Measurements from ENCODE around the gene CCDC85C.

Gene CCDC85C

DNA sequence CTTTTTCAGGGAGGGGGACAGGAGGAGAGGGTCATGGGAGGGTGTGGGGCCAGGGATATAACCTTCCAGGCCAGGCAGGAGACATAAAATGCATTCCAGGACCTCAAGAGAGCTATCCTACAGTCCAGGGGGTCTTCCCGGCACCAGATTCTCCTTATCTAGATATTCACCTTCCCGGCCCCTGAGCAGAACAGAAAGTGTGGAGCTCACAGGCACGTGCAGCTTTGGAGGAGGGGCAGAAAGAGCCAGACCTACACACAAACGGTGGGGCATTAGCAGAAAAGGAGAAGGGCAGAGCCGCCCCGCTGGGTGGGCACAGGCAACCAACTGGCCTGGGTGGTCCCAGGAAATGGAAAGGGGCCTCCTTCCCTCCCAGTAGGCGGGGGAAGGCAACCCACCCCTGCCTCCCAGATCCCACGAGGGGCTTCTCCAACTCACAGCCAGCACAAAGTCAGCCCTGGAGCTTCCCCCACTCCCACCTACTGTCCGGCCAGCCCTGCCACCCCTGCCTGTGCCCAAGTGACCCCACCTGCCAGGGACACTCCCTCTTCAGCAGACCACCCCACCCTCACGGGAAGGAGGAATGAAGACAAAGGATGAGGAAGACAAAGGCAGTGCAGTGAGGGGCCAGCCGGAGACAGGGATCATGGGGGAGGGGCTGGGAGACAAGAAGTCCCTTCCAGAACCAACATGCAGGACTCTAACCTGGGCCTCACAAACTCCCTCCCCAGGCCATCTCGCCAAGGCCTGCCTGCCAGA lies 33.3 kb downstream of the CCDC85C start:
- no peak for DNase-seq

DNA sequence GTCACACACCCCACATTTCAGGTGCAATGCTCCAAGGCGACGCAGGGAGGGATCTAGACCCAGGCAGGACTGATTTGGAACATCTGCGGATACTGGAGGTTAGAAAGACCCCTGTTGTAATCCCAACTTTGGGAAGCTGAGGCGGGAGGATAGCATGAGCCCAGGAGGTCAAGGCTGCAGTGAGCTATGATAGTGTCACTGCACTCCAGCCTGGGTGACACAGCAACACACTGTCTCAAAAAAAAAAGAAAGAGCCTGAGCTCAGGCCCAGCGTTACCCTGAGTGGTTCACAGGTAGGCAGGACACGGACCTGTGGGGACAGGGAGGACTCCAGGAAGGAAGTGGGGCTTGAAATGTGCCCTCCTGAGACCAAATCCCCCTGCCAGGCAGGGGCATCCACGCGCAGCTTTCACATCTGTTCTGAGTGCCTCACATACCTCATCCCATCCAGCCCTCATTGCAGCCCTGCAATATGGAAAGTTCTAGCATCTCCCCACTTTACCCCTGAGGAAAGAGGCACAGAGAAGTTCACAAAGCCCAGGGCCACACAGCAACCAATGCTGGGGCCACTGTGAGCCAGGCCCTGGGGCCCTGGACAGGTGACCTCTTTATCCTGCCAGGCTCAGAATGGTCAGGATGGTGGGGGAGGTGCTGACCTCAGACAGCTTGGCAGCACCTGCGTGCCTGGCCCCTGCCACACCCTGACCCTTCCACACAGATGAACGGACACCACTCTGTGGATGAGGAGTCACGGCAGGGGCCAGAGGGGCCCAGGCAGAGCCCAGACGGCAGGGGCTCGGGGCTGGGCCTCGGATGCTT lies 34.1 kb downstream of the CCDC85C start:
- DNase-seq: no peak

GRCh38 chr14:99568567-99569560 lies 35.1 kb downstream of the CCDC85C start:
- no peak for DNase-seq

DNA sequence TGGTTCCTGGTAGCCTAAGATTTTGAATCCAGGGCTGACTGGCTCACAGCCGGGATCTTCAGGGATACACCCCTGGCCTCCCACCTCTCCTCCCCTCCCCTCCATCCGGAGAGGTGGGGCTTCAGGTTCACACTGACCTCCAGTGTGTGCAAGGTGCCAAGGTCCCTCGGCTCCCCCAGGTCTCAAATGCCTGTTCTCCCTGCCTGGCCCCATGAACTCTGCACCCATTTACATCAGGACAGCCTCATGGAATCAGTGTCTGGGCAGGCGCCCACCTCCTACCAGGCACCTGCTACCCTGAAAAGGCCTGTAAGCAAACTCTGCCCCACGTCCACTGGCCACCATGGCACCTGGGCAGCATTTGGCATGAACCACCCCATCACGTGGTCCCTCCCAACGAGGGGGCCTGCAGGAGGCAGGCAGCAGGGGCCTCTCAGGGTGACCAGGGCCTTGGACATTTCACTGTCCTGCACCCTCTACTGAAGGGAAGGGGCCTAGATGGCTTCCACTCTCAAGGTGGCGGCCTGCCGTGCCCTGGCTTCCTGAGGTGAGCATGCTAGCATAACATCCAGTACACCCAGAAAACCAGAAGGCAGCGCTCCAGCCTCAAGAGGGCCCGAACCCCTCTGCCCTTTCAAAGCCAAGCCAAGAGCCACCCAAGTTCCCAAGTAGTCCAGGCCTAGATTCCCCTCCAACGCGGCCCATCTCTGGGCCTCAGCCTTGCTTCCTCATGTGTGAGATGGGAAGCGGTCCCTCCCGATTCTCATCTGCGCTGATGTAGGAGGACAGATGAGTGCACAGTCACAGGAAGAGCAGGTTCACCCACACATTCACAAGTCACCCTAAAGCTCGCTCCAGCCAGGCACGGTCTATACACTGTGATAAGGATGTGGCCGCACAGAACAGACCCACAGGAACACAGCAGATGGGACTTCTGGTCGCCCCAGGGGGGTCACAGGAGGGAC lies 37.3 kb downstream of the CCDC85C start:
- no peak for DNase-seq

DNA sequence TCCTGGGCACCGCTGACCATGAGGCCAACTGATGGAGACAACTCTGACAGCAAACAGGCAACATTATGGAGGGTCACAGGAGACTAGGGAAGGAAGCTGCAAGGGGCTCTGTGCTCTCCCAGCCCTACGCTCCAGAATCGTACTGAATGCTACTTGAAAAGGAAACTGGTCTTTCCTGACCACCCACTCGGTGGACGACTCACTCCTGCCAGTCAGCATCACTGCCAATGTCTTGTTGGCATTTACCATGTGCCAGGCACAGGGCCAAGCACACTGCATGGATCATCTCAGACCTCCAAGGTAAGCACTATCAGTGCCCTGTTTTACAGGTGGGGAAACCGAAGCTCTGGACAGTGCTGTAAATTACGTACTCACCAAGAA lies 38.0 kb downstream of the CCDC85C start:
- no peak for DNase-seq

GRCh38 chr14:99565383-99565782 lies 38.6 kb downstream of the CCDC85C start:
- no peak for DNase-seq

GRCh38 chr14:99564926-99565259 lies 39.1 kb downstream of the CCDC85C start:
- DNase-seq: no peak

- DNase-seq: peak; percentile 70
Observed at GRCh38 chr14:99564256-99564925, 39.6 kb downstream of the CCDC85C start.

GRCh38 chr14:99563749-99564129 lies 40.3 kb downstream of the CCDC85C start:
- no peak for DNase-seq

GRCh38 chr14:99562856-99563748 lies 40.9 kb downstream of the CCDC85C start:
- DNase-seq: no peak

DNA sequence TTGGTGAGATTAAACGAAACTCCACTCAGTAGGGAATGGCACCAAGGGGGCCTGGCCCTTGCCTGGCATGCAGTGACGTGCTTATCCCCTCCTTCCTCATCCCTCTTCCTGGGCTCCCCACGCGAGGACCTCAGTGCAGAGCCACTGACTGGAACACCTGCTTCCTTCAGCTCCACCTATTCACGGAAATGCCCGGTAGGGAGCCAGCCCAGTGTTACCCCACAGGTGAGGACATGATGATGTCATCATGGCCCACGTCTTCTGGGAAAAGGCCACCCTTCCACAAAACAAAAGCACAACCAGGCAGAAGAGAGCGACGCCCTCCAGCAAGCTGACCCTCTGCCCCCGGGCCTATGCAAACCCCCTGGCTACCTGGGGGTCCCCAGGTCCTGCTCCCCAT lies 42.1 kb downstream of the CCDC85C start:
- DNase-seq: no peak

GRCh38 chr14:99560922-99561683 lies 42.9 kb downstream of the CCDC85C start:
- DNase-seq: no peak

DNA sequence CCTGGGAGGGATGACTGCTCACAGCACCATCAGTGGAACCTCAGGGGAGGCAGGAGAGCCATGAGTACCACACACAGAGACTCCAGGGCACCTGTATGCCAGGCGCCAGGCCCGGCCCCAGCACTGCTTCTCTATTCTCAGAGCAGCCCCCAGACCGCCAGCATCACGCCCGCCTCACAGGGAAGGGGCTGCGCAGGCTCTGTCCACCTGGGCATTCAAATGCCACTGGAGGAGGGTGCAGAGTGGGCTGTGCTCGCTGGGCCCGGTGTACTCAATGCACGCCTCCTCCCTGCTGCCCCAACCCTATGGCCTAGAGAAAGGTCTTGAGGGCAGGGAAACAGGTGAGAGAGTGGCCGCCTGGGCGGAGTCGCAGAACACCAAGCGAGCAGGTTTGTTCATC lies 43.6 kb downstream of the CCDC85C start:
- no peak for DNase-seq

DNA sequence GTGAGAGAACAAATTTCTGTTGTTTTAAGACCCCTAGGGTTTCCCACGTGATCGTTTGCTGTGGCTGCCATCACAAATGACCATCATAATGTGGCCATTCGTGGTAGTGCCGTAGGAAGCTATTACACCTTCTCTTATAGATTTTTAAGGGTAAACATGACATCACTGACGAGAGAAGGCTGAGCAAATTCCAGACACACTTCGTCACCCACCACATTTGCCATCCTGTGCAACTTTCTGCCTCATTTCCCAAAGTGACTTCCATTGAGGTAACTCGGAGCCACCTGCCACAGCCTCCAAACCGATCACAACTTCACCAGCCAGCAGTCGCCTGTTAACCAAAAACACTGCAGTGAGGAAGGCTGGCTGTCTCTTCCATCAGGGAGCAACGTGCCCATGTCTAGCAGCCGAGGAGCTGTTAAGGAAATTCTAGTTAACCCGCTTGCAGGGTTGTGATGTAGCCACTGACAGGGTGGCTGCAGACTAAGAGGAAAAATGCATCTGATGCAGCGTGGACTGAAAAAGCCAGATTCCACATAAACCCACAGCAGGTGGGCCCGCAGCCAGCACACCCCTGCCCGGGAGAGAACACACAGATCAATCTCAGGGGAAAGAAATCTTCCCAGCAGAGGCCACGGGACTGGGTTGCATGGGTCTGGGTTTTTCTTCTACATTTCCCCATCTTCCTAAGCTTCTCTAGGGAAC lies 44.6 kb downstream of the CCDC85C start:
- no peak for DNase-seq

GRCh38 chr14:99556134-99556791 lies 47.7 kb downstream of the CCDC85C start:
- no peak for DNase-seq

- no peak for DNase-seq
Observed at GRCh38 chr14:99554757-99555531, 49.1 kb downstream of the CCDC85C start.

DNA sequence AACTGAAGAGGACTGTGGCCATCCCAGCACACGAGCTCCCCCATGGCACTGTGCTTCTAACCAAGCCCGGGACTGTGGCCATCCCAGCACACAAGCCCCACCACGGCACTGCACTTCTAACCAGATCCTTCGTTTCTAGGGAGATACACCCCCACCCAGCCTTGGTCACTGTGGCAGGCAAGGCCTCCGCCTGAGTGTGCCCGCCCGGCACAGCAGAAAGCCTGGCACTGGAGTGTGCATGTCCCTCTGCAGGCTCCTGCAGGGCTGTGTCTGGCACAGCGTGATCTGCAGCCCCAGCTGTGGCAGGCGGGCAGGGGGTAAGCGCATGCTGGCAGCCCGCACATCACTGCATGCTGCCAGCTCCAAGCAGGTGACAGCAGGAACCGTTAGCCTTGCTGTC lies 49.8 kb downstream of the CCDC85C start:
- no peak for DNase-seq
